HK-2 (cell line): ENCODE measurements around the gene PXN.
A peak's percentile ranks its signal among the peaks of the same experiment; 100 is the strongest.

Experiments used
- DNase-seq: peaks from one replicate; pipeline ENCODE4 v3.0.0-alpha.2; 2018; ENCODE audit not compliant: unreplicated experiment

Gene PXN

GRCh38 chr12:120265473-120266179 lies at the start of gene PXN:
Gene PXN, minus strand, starts transcription at chr12:120265730. Its CDS starts 101 bp downstream, at chr12:120265629.
- DNase-seq: peak; percentile 93

GRCh38 chr12:120314220-120314619 lies 48.7 kb upstream of the PXN start:
- no peak for DNase-seq

GRCh38 chr12:120301962-120302815 lies 36.7 kb upstream of the PXN start, which contains the start of gene SIRT4:
Gene SIRT4, plus strand, starts transcription at chr12:120302321. Its CDS starts 1,241 bp downstream, at chr12:120303562.
- peak; percentile 78 for DNase-seq

- peak; percentile 84 for DNase-seq
Observed at GRCh38 chr12:120292661-120293531, 27.4 kb upstream of the PXN start, which contains the start of gene RNU4-1. Gene RNU4-1, minus strand, starts transcription at chr12:120293237.

GRCh38 chr12:120292411-120292660 lies 26.8 kb upstream of the PXN start:
- no peak for DNase-seq

GRCh38 chr12:120290609-120291305 lies 25.2 kb upstream of the PXN start:
- peak; percentile 58 for DNase-seq

- no peak for DNase-seq
Observed at GRCh38 chr12:120287491-120287890, 22.0 kb upstream of the PXN start.

GRCh38 chr12:120286768-120287490 lies 21.4 kb upstream of the PXN start:
- DNase-seq: no peak

GRCh38 chr12:120284381-120284780 lies 18.9 kb upstream of the PXN start:
- DNase-seq: no peak

- no peak for DNase-seq
Observed at GRCh38 chr12:120283318-120283717, 17.8 kb upstream of the PXN start.

GRCh38 chr12:120278137-120279069 lies 12.9 kb upstream of the PXN start:
- DNase-seq: no peak

GRCh38 chr12:120276734-120277133 lies 11.2 kb upstream of the PXN start:
- DNase-seq: no peak

- no peak for DNase-seq
Observed at GRCh38 chr12:120267736-120268135, 2.2 kb upstream of the PXN start.

GRCh38 chr12:120266180-120266870 lies 795 bp upstream of the PXN start:
- no peak for DNase-seq

- DNase-seq: no peak
Observed at GRCh38 chr12:120264904-120265472, 542 bp downstream of the PXN start.

GRCh38 chr12:120264086-120264903 lies 1.2 kb downstream of the PXN start:
- no peak for DNase-seq

- DNase-seq: no peak
Observed at GRCh38 chr12:120263748-120264085, 1.8 kb downstream of the PXN start.
